ENCODE data around the gene SLC13A4. TPM values are rescaled to one million over a fixed set of nuclear protein-coding genes. Genes with fewer than 3 reads are reported as not detected.

SLC13A4 gene
- total and polyA plus RNA-seq, 2 of the 4 experiments (the other 2 are of a cell fraction) = 0.10 TPM; not detected in 1

DNA sequence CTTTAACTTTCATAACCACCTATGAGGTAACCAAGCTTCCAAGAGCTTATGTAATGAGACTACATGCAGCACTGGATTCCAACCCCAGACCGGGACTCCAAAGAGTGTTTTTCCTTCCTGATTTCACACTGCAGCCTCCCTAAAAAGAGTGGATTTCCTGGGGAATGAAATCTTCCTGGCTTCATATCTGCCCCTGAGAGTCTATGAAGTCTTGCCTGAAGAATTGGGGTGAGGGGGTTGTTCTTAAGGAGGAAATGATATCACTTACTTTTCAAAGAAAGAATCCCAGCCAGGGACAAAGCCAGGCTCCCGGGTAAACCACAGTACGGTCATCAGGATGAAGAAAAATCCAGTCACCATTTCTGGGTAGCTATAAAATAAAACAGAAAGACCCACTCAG is 35.9 kb downstream of the SLC13A4 start:
- Histone ChIP-seq H4K8ac (ENCODE audit: low read depth in 2 of 2, low read length in 2 of 2) (no peak overlapping the region), H2BK120ac (ENCODE audit: low read depth, low read length) (peak overlapping the region; percentile 36; the same call in 1 of the 2 replicates)
- CTCF ChIA-PET = interaction anchor here (0.7 to 1.1 kb wide), 2 partner anchors 9 to 15 kb away, joined by 3 read pairs; no protein-coding TSS in a partner anchor

More for the DNA sequence above, 35.9 kb downstream of the SLC13A4 start:
- BruUV-seq (replicated peaks) = no TSS peak
- dilution Hi-C loops (cut with HindIII; ENCODE audit: low sequenced_read_pairs, unreplicated experiment) = no loop called here
- POLR2A ChIA-PET (ENCODE audit: unreplicated experiment) = no interaction called here
- peak overlapping the region; percentile 19; the same call in 1 of the 2 replicates for H3K14ac ChIP-seq (replicated peaks; ENCODE audit: low read depth, low read length)
- TF ChIP-seq BHLHE40 (IDR thresholded peaks at IDR 0.05; ENCODE audit: low read depth, low read length) = no peak
- TF ChIP-seq MAZ (IDR thresholded peaks at IDR 0.05; ENCODE audit: borderline replicate concordance, low read depth, low read length) = no peak
- no peak for TF ChIP-seq RFX5 (IDR thresholded peaks at IDR 0.05; ENCODE audit: low read depth, low read length)
- TF ChIP-seq CEBPB (IDR thresholded peaks at IDR 0.05; ENCODE audit: low read depth, low read length) = no peak
- no peak for TF ChIP-seq MXI1 (IDR thresholded peaks at IDR 0.05; ENCODE audit: borderline replicate concordance, low read depth, low read length)
- no peak for TF ChIP-seq POLR2A (IDR thresholded peaks at IDR 0.05; ENCODE audit: low read depth, low read length)
- TF ChIP-seq, protein P1, sequence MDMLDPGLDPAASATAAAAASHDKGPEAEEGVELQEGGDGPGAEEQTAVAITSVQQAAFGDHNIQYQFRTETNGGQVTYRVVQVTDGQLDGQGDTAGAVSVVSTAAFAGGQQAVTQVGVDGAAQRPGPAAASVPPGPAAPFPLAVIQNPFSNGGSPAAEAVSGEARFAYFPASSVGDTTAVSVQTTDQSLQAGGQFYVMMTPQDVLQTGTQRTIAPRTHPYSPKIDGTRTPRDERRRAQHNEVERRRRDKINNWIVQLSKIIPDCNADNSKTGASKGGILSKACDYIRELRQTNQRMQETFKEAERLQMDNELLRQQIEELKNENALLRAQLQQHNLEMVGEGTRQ (IDR thresholded peaks at IDR 0.05; ENCODE audit: low read depth, low read length) = no peak
- TF ChIP-seq FOS (IDR thresholded peaks at IDR 0.05; ENCODE audit: low read depth, low read length) = no peak
- TF ChIP-seq MAFK (IDR thresholded peaks at IDR 0.05; ENCODE audit: low read depth, low read length) = no peak
- no peak for TF ChIP-seq RAD21 (IDR thresholded peaks at IDR 0.05; ENCODE audit: low read length)
- TF ChIP-seq CHD1 (IDR thresholded peaks at IDR 0.05; ENCODE audit: low read depth, low read length) = no peak
- no peak for TF ChIP-seq RCOR1 (IDR thresholded peaks at IDR 0.05; ENCODE audit: insufficient replicate concordance, low read length)
- H2BK20ac ChIP-seq (ENCODE audit: low read depth, low read length) = no peak overlapping the region
- intact Hi-C loops (cut with micrococcal nuclease) = no loop called here
- H3K27me3 ChIP-seq (ENCODE audit: control insufficient read depth, insufficient read depth, low read length) = no peaks in the 10 kb centered on the region
- peaks cover 10% of the 10 kb centered on the region for H3K9me1 ChIP-seq (ENCODE audit: insufficient read depth, low read length)
- H2AK5ac ChIP-seq (ENCODE audit: low read depth, low read length) = 0 out of 2 replicates have a peak overlapping the region, but pooled peaks have one; percentile 23
- H3K4ac ChIP-seq (ENCODE audit: low read depth, low read length) = no peak overlapping the region
- no peaks in the 10 kb centered on the region for H3K9me3 ChIP-seq (ENCODE audit: control insufficient read depth, insufficient read depth, low read length)
- H4K5ac ChIP-seq (ENCODE audit: low read depth, low read length) = no peak overlapping the region
- H3K4me1 ChIP-seq (ENCODE audit: control insufficient read depth, insufficient read depth, low read length) = peaks cover 2% of the 10 kb centered on the region
- no peak overlapping the region for H2BK5ac ChIP-seq (ENCODE audit: low read depth, low read length, poor library complexity, severe bottlenecking)
- H3K18ac ChIP-seq (ENCODE audit: low read depth, low read length) = no peak overlapping the region
- peaks cover 4% of the 10 kb centered on the region for H3K36me3 ChIP-seq (ENCODE audit: control insufficient read depth, insufficient read depth, low read length)
- H3K4me2 ChIP-seq (ENCODE audit: low read depth, low read length) = no peak overlapping the region
- H2AK9ac ChIP-seq (replicated peaks; ENCODE audit: low read depth, low read length, poor library complexity) = no peak overlapping the region
- H3K79me1 ChIP-seq (ENCODE audit: low read depth in 1 of 2, low read length in 2 of 2) = peaks cover 0 to 14% of the 10 kb centered on the region in 2 experiments; a peak in 2 of 4 replicates
- DNase-seq (peak; percentile 57), ATAC-seq (ENCODE audit: low read depth) (no peak)
- no CpG with 5 or more reads among the region's 3 CpGs for WGBS, 2 experiments (ENCODE audit: extremely low coverage in 2 of 2, insufficient read length in 1 of 2)
- no peak overlapping the region for H3K9ac ChIP-seq (ENCODE audit: low read depth, low read length)
- no peak overlapping the region for H3K4me3 ChIP-seq (ENCODE audit: insufficient read depth, low read depth, low read length)
- H4K91ac ChIP-seq (ENCODE audit: insufficient read depth, low read depth, low read length) = no peak overlapping the region
- no peak overlapping the region for H3K56ac ChIP-seq (ENCODE audit: extremely low read depth, insufficient read depth, low read length)
- no peak overlapping the region for H2BK15ac ChIP-seq (ENCODE audit: low read depth, low read length)
- in situ Hi-C loops (cut with MboI; ENCODE audit: low sequenced_read_pairs) = no loop called here
- H3K27ac ChIP-seq (ENCODE audit: insufficient read depth, low read length) = no peak overlapping the region
- peak overlapping the region; percentile 60; the same call in 1 of the 2 replicates for H3K23ac ChIP-seq (ENCODE audit: low read depth, low read length)
- H2AFZ ChIP-seq (replicated peaks; ENCODE audit: low read length, poor library complexity) = no peak overlapping the region
- H4K20me1 ChIP-seq (ENCODE audit: insufficient read depth, low read length) = no peaks in the 10 kb centered on the region

Measured in IMR-90 (cell line).